HepG2 (cell line): ENCODE measurements around the gene DPAGT1.

Source experiments
- DMAP1 ChIP-seq: IDR thresholded peaks from 2 replicates; pipeline ENCODE4 v1.6.1; 2016
- ETV6 ChIP-seq: sonication (generic); formaldehyde crosslinking; conservative IDR thresholded peaks from 2 replicates; pipeline ENCODE4 v1.4.0; 2020; ENCODE audit warnings: missing genetic modification reagents
- FOXK2 ChIP-seq: fragments of 450-650 bp; IDR thresholded peaks from 2 replicates; pipeline ENCODE4 v1.6.1; 2016
- GABPA ChIP-seq, 2 experiments: IDR thresholded peaks; 2 replicates each; pipeline ENCODE4 v1.6.1; 2011 to 2016; ENCODE audit warnings: low read depth in 2 of 2, low read length in 1 of 2, missing biosample characterization in 1 of 2, missing genetic modification characterization in 1 of 2
- GPN1 ChIP-seq: sonication (generic); formaldehyde crosslinking; IDR thresholded peaks from 2 replicates; pipeline ENCODE4 v1.5.1; 2020; ENCODE audit warnings: missing genetic modification reagents, borderline replicate concordance
- MED13 ChIP-seq: sonication (generic); formaldehyde crosslinking; IDR thresholded peaks from 2 replicates; pipeline ENCODE4 v1.5.0; 2020; ENCODE audit warnings: missing genetic modification reagents
- NR2F1 ChIP-seq, 2 experiments: fragments of 450-650 bp in 1 of 2; formaldehyde crosslinking in 1 of 2; IDR thresholded peaks; 2 replicates each; pipeline versions ENCODE4 v1.5.0 to v1.6.1; 2016 to 2020; ENCODE audit warnings: mild to moderate bottlenecking in 1 of 2, missing compliant biosample characterization in 1 of 2, missing genetic modification reagents in 1 of 2, moderate library complexity in 1 of 2
- SMARCE1 ChIP-seq: fragments of 450-650 bp; IDR thresholded peaks from 2 replicates; pipeline ENCODE4 v1.6.1; 2017; ENCODE audit warnings: borderline replicate concordance
- ZFX ChIP-seq: sonication (generic); formaldehyde crosslinking; IDR thresholded peaks from 2 replicates; pipeline ENCODE4 v1.4.0; 2020; ENCODE audit warnings: mild to moderate bottlenecking, low read depth, missing genetic modification reagents, moderate library complexity
- ZNF512 ChIP-seq: sonication (generic); formaldehyde crosslinking; IDR thresholded peaks from 2 replicates; pipeline ENCODE4 v1.4.0; 2020; ENCODE audit warnings: mild to moderate bottlenecking, missing genetic modification reagents
- ZNF670 ChIP-seq: sonication (generic); formaldehyde crosslinking; IDR thresholded peaks from 2 replicates; pipeline ENCODE4 v1.8.0; 2022; ENCODE audit warnings: mild to moderate bottlenecking, missing genetic modification reagents, borderline replicate concordance
- TF ChIP-seq, protein P1 (sequence below), 2 experiments: fragments of 450-650 bp in 1 of 2; sonication (generic) in 1 of 2; formaldehyde crosslinking in 1 of 2; IDR thresholded peaks; 2 replicates each; pipeline versions ENCODE4 v1.6.1 to v1.8.0; 2016 to 2022; ENCODE audit warnings: antibody characterized with exemption in 1 of 2, mild to moderate bottlenecking in 1 of 2, missing genetic modification reagents in 1 of 2
- TF ChIP-seq, protein P2 (sequence below): sonication (generic); formaldehyde crosslinking; IDR thresholded peaks from 2 replicates; pipeline ENCODE4 v1.5.0; 2020; ENCODE audit warnings: mild to moderate bottlenecking, missing genetic modification reagents, moderate library complexity

GRCh38 chr11:119092880-119093842, 8.5 kb downstream of the DPAGT1 start:
- TF ChIP-seq ETV6 (CRISPR knock-in tag) (no peak), SMARCE1 (no peak), NR2F1 (CRISPR knock-in tag; IDR thresholded peaks at IDR 0.05) (no peak), MED13 (CRISPR knock-in tag) (no peak), ZNF670 (CRISPR knock-in tag) (no peak), ZNF512 (no peak), ZFX (CRISPR knock-in tag) (no peak; the same call in 1 of the 2 replicates), GABPA (IDR thresholded peaks at IDR 0.05; ENCODE audit: low read depth, low read length) (no peak), GABPA (CRISPR knock-in tag; IDR thresholded peaks at IDR 0.05; ENCODE audit: low read depth) (no peak), DMAP1 (CRISPR knock-in tag) (no peak), GPN1 (CRISPR knock-in tag) (no peak), FOXK2 (no peak)
- TF ChIP-seq, protein P1, sequence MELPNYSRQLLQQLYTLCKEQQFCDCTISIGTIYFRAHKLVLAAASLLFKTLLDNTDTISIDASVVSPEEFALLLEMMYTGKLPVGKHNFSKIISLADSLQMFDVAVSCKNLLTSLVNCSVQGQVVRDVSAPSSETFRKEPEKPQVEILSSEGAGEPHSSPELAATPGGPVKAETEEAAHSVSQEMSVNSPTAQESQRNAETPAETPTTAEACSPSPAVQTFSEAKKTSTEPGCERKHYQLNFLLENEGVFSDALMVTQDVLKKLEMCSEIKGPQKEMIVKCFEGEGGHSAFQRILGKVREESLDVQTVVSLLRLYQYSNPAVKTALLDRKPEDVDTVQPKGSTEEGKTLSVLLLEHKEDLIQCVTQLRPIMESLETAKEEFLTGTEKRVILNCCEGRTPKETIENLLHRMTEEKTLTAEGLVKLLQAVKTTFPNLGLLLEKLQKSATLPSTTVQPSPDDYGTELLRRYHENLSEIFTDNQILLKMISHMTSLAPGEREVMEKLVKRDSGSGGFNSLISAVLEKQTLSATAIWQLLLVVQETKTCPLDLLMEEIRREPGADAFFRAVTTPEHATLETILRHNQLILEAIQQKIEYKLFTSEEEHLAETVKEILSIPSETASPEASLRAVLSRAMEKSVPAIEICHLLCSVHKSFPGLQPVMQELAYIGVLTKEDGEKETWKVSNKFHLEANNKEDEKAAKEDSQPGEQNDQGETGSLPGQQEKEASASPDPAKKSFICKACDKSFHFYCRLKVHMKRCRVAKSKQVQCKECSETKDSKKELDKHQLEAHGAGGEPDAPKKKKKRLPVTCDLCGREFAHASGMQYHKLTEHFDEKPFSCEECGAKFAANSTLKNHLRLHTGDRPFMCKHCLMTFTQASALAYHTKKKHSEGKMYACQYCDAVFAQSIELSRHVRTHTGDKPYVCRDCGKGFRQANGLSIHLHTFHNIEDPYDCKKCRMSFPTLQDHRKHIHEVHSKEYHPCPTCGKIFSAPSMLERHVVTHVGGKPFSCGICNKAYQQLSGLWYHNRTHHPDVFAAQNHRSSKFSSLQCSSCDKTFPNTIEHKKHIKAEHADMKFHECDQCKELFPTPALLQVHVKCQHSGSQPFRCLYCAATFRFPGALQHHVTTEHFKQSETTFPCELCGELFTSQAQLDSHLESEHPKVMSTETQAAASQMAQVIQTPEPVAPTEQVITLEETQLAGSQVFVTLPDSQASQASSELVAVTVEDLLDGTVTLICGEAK (IDR thresholded peaks at IDR 0.05), result no peak
- TF ChIP-seq, protein P1 (CRISPR knock-in tag; IDR thresholded peaks at IDR 0.05), result no peak
- TF ChIP-seq, protein P2, sequence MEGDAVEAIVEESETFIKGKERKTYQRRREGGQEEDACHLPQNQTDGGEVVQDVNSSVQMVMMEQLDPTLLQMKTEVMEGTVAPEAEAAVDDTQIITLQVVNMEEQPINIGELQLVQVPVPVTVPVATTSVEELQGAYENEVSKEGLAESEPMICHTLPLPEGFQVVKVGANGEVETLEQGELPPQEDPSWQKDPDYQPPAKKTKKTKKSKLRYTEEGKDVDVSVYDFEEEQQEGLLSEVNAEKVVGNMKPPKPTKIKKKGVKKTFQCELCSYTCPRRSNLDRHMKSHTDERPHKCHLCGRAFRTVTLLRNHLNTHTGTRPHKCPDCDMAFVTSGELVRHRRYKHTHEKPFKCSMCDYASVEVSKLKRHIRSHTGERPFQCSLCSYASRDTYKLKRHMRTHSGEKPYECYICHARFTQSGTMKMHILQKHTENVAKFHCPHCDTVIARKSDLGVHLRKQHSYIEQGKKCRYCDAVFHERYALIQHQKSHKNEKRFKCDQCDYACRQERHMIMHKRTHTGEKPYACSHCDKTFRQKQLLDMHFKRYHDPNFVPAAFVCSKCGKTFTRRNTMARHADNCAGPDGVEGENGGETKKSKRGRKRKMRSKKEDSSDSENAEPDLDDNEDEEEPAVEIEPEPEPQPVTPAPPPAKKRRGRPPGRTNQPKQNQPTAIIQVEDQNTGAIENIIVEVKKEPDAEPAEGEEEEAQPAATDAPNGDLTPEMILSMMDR (CRISPR knock-in tag), result no peak
